HUES6 (cell line): Measurements from ENCODE around the gene VKORC1.

ENCODE experiments used
- H3K27ac ChIP-seq: 2 replicates; pipeline ENCODE4 v1.7.0; 2013; ENCODE audit warnings: low read depth, mild to moderate bottlenecking, low read length, inconsistent platforms
- H3K27me3 ChIP-seq: 2 replicates; pipeline ENCODE4 v1.6.1; 2013; ENCODE audit warnings: low read length; ENCODE audit not compliant: control insufficient read depth, insufficient read depth
- H3K36me3 ChIP-seq: 2 replicates; pipeline ENCODE4 v1.6.1; 2013; ENCODE audit warnings: low read length; ENCODE audit not compliant: control insufficient read depth, insufficient read depth
- H3K4me1 ChIP-seq: 2 replicates; pipeline ENCODE4 v1.6.1; 2013; ENCODE audit warnings: low read length; ENCODE audit not compliant: control insufficient read depth, insufficient read depth
- H3K4me3 ChIP-seq: 2 replicates; pipeline ENCODE4 v1.5.1; 2013; ENCODE audit warnings: low read depth, low read length
- H3K9ac ChIP-seq: one replicate; pipeline ENCODE4 v1.6.1; 2013; ENCODE audit warnings: mild to moderate bottlenecking, low read length
- H3K9me3 ChIP-seq: 2 replicates; pipeline ENCODE4 v1.6.1; 2013; ENCODE audit warnings: low read depth, low read length; ENCODE audit not compliant: control insufficient read depth, insufficient read depth

The VKORC1 gene

GRCh38 chr16:31099860-31100638, 5.5 kb upstream of the VKORC1 start:
- peaks cover 3% of the 10 kb centered on the region; the same call in 1 of the 2 replicates for H3K9me3 ChIP-seq
- no peak overlapping the region for H3K9ac ChIP-seq
- no peak overlapping the region for H3K4me3 ChIP-seq
- H3K27ac ChIP-seq: no peak overlapping the region
- no peaks in the 10 kb centered on the region for H3K4me1 ChIP-seq
- no peaks in the 10 kb centered on the region for H3K27me3 ChIP-seq
- H3K36me3 ChIP-seq: no peaks in the 10 kb centered on the region

DNA sequence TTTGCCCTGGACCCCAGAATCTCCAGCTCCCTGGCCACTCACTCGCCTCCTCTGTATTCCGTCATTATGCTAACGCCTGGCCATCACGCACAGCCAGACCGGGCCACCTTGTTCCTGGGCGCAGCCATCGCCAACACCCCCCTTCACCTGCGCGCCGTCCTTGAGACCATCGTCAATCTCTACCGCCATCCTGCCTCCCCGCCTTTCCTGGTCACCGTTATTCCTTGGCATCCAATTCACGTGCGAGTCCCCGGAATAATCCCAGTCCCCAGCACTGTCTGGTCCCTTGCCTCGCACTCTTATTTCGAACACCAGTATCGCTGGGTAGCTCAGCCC, 541 bp downstream of the VKORC1 start:
- H3K4me1 ChIP-seq: peaks cover 4% of the 10 kb centered on the region; the same call in 1 of the 2 replicates
- peak overlapping the region; percentile 85 for H3K4me3 ChIP-seq
- peaks cover 19% of the 10 kb centered on the region for H3K36me3 ChIP-seq
- H3K27ac ChIP-seq: peak overlapping the region; percentile 53; the same call in 1 of the 2 replicates
- H3K9ac ChIP-seq: peak overlapping the region; percentile 92
- H3K27me3 ChIP-seq: no peaks in the 10 kb centered on the region
- no peaks in the 10 kb centered on the region for H3K9me3 ChIP-seq

GRCh38 chr16:31093132-31093703, 1.4 kb downstream of the VKORC1 start:
- Histone ChIP-seq H3K4me3 (peak overlapping the region; percentile 85), H3K9ac (peak overlapping the region; percentile 42), H3K4me1 (peaks cover 4% of the 10 kb centered on the region; the same call in 1 of the 2 replicates), H3K9me3 (no peaks in the 10 kb centered on the region), H3K27ac (no peak overlapping the region), H3K27me3 (no peaks in the 10 kb centered on the region), H3K36me3 (peaks cover 27% of the 10 kb centered on the region)

GRCh38 chr16:31092330-31092729, 2.3 kb downstream of the VKORC1 start:
- Histone ChIP-seq H3K27me3 (no peaks in the 10 kb centered on the region), H3K9ac (no peak overlapping the region), H3K27ac (no peak overlapping the region), H3K9me3 (no peaks in the 10 kb centered on the region), H3K4me3 (no peak overlapping the region), H3K36me3 (peaks cover 27% of the 10 kb centered on the region), H3K4me1 (peaks cover 4% of the 10 kb centered on the region; the same call in 1 of the 2 replicates)

- Histone ChIP-seq H3K9ac (no peak overlapping the region), H3K9me3 (no peaks in the 10 kb centered on the region), H3K36me3 (peaks cover 27% of the 10 kb centered on the region)
Observed at GRCh38 chr16:31090540-31090939, 4.1 kb downstream of the VKORC1 start.

DNA sequence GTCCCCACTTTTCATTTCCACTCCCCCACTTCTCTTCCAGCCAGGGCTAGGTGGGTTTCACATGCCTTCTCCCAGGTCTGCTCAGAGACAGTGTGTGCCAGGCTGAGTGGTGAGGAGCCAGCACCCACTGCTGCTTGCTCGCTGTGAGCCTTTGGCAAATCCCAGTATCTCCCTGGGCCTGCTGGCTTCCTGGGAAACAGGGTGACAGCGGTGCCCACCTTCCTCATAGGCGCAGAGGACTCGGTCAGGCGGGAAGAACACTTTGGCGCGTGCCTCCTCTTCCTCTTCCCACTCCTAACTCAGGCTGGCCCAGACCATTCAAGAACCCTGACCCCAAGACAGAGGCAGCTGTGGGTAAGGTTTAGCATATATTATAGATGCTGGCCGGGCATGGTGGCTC, 5.4 kb downstream of the VKORC1 start:
- H3K36me3 ChIP-seq: peaks cover 37% of the 10 kb centered on the region
- peaks cover 4% of the 10 kb centered on the region; the same call in 1 of the 2 replicates for H3K4me1 ChIP-seq
- no peak overlapping the region for H3K4me3 ChIP-seq
- peak overlapping the region; percentile 15 for H3K9ac ChIP-seq
- no peaks in the 10 kb centered on the region for H3K9me3 ChIP-seq
- no peak overlapping the region for H3K27ac ChIP-seq
- H3K27me3 ChIP-seq: no peaks in the 10 kb centered on the region

More at GRCh38 chr16:31090540-31090939, 4.1 kb downstream of the VKORC1 start:
- Histone ChIP-seq H3K27me3 (no peaks in the 10 kb centered on the region), H3K27ac (no peak overlapping the region), H3K4me3 (no peak overlapping the region), H3K4me1 (peaks cover 4% of the 10 kb centered on the region; the same call in 1 of the 2 replicates)

DNA sequence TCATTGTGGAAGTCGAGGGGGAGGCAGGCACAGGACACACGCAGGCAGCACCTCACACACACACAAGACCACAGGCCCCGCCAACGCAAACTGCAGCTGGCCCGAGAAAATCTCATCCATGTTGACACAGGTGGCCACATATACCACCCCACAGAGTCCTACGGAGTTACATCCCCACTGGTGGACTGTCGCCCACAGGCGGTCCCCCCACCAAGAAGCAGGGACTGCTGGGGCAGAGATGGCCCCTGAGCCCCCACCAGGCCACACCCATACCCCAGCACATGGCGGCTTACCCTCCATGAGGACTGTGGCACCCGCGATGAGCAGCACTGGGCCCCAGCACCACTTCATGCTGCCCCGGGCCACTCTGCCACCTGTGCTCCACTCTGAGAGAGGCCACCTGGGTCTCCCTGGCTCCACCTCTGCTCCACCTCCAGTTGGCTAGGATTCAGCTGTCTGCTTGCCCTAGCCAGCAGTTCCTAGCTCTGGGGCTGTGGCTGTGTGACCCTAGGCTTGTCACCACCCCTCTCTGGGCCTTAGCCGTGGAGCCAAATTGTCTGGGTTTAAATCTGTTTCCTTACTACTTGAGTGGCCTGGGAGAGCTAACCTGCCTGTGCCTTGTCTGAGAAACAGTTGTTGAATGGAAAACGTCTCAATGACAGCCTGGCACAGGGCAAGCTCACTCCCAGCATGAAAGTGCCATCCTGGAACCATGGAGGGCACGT, 6.0 kb downstream of the VKORC1 start, which contains the start of gene PRSS53:
TSS of gene PRSS53 (minus strand) at position 485 of the 725 bp plus-strand sequence. CDS start at position 351, 134 bp downstream.
- Histone ChIP-seq H3K27me3 (no peaks in the 10 kb centered on the region), H3K4me3 (no peak within 1 kb of the TSS), H3K27ac (no peak within 1 kb of the TSS), H3K9me3 (no peaks in the 10 kb centered on the region), H3K9ac (peak within 1 kb of the TSS; percentile 15), H3K4me1 (peaks cover 4% of the 10 kb centered on the region; the same call in 1 of the 2 replicates), H3K36me3 (peaks cover 43% of the 10 kb centered on the region)

DNA sequence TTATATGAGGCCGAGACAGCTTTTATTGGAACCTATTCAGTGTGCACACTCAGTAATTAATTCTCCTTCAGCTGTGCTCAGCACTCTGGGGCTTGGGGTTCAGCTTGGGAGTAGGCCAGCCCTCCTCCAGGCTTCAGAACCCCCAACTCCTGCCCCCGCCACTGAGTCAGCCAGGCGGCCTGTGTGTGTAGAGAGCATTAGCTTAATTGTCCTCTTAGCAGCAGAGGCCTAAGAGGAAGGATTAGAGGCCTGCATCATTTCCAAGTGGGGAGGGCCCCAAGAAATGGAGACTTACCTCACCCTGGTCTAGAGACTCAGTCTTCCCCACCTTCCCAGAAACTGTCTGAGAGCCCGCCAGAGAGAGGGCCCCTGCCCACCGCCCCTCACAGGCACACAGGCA, 6.6 kb downstream of the VKORC1 start:
- Histone ChIP-seq H3K36me3 (peaks cover 48% of the 10 kb centered on the region), H3K9me3 (no peaks in the 10 kb centered on the region), H3K4me3 (no peak overlapping the region), H3K27ac (no peak overlapping the region), H3K27me3 (no peaks in the 10 kb centered on the region), H3K4me1 (peaks cover 4% of the 10 kb centered on the region; the same call in 1 of the 2 replicates), H3K9ac (no peak overlapping the region)

DNA sequence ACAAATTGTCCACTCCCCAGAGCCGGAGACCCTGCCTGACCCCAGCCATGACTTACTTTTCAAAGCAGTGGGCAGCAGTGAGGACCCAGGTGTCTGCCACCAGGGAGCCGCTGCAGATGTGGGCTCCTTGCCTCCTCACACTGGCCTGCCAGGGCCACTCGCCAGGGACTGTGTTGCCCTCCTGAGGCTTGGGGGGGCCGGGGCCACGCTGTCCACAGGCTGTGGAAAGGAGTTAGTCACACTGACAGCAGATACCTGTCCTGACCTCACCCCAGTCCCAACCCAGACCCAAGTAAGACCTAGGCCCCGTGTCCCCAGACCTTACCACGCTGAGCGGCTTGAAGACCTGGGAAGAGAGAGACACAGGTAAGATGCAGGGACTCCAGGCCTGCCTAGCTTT, 7.1 kb downstream of the VKORC1 start:
- Histone ChIP-seq H3K4me3 (no peak overlapping the region), H3K4me1 (no peaks in the 10 kb centered on the region), H3K9me3 (no peaks in the 10 kb centered on the region), H3K9ac (no peak overlapping the region), H3K27ac (no peak overlapping the region), H3K27me3 (no peaks in the 10 kb centered on the region), H3K36me3 (peaks cover 53% of the 10 kb centered on the region)

DNA sequence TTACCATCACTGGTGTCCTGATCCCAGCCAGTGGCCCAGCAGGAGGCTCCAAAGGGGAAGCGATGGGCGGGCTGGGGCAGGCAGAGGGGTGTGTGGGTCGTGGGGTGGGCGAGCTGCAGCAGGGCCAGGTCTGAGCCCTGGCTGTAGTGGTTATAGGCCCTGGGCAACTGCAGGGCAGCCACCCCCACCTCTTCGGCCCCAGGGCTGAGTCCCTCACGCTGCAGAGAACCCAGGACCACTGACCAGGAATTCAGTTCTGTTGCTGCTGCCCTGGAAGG, 8.0 kb downstream of the VKORC1 start:
- Histone ChIP-seq H3K27ac (no peak overlapping the region), H3K4me1 (no peaks in the 10 kb centered on the region), H3K27me3 (no peaks in the 10 kb centered on the region), H3K9me3 (no peaks in the 10 kb centered on the region), H3K4me3 (no peak overlapping the region), H3K9ac (no peak overlapping the region), H3K36me3 (peaks cover 59% of the 10 kb centered on the region)
